Activated T-cell treated with anti-CD3 and anti-CD28 coated beads for 4 hours (primary cell): ENCODE measurements around the gene ACSF2.
A peak's percentile ranks its signal among the peaks of the same experiment; 100 is the strongest.

ENCODE experiments used
- DNase-seq: peaks from one replicate; pipeline ENCODE4 v3.0.0-alpha.2; 2020

The ACSF2 gene

GRCh38 chr17:50479522-50480141 is 53.6 kb downstream of the ACSF2 start:
- peak; percentile 52 for DNase-seq

GRCh38 chr17:50480142-50480764 is 54.2 kb downstream of the ACSF2 start:
- no peak for DNase-seq

DNA sequence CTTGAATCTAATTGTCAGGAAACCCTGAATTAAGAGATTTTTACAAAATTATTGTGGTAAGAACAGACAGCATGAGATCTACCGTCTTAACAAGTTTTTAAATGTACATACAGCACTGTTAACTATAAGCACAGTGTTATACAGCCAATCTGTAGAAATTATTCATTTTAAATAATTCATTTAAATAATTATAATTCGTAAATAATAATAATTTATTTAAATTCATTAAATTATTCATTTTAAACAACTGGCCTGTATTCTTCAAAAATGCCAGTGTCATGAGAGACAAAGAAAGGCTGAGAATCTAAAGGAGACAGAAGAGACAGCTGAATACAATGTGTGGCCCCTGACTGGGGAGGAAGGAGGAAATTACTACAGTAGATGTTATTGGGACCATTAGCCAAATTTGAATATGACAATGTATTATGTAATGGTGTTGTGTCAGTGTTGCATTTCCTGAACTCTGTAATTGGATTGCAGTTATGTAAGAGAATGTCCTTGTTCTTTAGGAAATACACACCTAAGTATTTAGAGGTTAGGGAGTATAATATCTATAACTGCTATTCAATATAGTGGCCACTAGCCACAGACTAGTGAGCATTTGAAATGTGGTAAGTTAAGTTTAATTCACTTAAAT is 55.0 kb downstream of the ACSF2 start:
- DNase-seq: no peak

- no peak for DNase-seq
Observed at GRCh38 chr17:50481648-50482047, 55.6 kb downstream of the ACSF2 start.

DNA sequence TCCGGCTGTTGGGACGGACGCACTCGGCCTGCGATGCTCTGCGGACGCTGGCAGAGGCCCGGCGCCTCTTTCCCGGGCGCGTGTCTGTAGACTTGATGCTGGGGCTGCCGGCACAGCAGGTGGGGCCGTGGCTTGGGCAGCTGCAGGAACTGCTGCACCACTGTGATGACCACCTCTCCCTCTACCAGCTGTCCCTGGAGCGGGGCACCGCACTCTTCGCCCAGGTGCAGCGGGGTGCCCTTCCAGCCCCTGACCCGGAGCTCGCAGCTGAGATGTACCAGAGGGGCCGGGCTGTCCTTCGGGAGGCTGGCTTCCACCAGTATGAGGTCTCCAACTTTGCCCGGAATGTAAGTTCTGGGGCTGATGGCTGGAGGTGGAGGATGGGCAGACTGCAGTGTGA is 56.1 kb downstream of the ACSF2 start:
- DNase-seq: no peak

DNA sequence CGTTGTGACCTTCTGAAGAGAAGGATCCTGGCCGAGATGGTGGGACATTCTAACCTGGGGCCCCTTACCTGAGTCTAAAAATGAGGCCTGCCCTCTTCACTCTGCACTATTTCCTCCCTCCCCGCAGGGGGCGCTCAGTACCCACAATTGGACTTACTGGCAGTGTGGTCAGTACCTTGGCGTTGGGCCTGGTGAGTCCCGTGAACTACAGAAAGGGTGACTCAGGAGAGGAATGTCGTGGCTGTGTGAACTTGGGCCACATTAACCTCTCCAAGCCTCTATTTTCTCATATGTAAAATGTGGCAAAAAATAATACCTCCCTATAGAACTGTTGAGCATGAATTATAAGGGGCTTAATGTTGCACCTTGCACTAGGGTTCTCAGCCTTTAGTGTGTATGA is 56.5 kb downstream of the ACSF2 start:
- peak; percentile 51 for DNase-seq

GRCh38 chr17:50483266-50483665 is 57.2 kb downstream of the ACSF2 start:
- no peak for DNase-seq

DNA sequence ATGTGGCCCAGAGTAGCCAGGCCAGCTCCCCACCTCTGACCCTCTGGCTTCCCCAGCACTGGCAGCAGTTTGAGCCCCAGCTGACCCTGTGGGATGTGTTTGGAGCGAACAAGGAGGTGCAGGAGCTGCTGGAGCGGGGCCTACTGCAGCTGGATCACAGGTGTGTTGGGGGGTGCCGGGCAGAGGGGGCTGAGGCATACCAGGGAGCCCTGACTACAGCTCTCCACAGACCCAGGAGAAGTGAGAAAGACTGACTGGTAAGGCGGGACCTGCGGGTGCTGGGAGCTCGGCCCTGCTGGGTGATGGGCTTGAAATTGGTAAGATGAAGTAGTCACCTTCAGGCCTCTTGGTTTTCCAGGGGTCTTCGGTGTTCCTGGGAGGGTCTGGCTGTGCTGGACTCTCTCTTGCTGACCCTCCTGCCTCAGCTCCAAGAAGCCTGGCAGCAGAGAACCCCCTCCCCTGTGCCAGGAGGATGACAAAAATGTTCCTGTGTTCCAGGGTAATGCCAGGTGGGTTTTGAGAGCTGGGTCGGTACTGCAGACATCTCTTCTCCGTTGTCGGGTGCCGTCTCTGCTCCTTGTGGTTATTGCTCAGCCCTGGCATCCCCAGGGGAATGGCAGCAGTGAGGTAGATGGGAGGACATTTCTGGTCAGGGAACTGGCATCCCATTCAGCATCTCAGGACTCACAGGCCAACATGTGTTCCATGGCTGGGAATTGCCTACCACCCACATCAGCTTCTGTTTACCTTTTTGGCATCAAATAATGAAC is 58.6 kb downstream of the ACSF2 start:
- DNase-seq: no peak

GRCh38 chr17:50487213-50488096 is 61.4 kb downstream of the ACSF2 start:
- DNase-seq: no peak

- DNase-seq: no peak
Observed at GRCh38 chr17:50488880-50489279, 62.9 kb downstream of the ACSF2 start.

- no peak for DNase-seq
Observed at GRCh38 chr17:50491505-50491904, 65.5 kb downstream of the ACSF2 start.

GRCh38 chr17:50492214-50492613 is 66.2 kb downstream of the ACSF2 start:
- DNase-seq: no peak

DNA sequence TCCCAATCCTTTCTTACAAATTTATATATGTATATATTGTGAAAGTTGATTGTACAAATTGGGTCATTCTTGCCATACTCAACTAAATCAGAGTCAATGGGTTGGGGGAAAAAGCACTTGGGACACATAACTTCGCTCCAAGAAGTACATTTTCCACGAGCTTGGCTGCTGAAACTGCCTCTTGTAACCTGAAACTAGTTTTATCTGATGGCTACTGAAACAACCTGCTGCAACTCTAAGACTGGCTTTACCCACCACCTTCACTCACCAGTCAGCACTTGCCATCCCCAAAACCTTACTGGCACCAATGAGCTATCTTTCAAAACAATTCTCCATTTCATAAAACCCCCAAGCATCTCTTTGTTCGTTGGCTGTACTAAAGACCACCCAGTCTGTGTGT is 67.7 kb downstream of the ACSF2 start:
- DNase-seq: no peak

DNA sequence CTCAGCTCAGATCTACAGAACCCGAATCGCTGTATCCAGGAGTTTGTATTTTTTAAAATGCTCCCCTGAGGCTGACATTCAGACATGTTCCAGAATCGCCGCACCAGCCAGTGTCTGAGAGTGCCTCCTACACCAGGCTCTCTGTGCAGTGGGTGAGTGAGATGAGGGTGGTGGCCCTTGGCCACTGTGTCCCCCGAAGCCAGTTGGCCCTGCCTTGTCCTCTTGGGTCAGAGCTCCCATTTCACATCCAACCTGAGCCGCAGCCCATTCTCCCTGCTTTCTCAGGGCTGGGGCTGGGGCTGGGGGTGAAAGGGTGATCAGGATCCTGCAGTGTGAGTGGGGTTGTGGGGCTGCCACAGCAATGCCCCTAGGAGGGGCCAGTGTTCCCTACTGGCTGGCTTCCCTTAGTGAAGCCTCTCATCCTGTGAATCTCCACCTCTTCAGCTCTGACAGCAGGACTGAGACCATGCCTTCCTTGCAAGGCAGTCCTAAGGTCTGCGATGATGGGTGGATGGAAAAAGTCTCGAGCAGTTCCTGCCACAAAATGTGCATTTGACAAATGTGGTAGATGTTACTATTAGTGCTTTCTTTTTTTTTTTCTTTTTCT is 69.3 kb downstream of the ACSF2 start:
- DNase-seq: no peak

DNA sequence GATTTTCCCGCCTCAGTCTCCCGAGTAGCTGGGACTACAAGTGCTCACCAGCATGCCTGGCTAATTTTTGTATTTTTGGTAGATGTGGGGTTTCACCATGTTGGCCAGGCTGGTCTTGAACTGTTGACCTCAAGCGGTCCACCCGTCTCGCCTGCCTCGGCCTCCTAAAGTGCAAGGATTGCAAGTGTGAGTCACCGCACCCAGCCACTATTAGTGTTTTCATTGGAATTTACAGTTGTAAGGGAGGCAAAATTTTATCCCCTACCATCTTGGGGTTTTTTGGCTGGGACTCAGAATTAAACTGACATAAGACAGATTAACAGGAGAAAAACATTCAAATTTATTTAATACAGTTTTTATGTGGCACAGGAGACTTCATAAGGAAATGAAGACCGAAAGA is 69.9 kb downstream of the ACSF2 start:
- no peak for DNase-seq

GRCh38 chr17:50498021-50498874 is 72.2 kb downstream of the ACSF2 start:
- DNase-seq: no peak

GRCh38 chr17:50499270-50499669 is 73.3 kb downstream of the ACSF2 start:
- no peak for DNase-seq

DNA sequence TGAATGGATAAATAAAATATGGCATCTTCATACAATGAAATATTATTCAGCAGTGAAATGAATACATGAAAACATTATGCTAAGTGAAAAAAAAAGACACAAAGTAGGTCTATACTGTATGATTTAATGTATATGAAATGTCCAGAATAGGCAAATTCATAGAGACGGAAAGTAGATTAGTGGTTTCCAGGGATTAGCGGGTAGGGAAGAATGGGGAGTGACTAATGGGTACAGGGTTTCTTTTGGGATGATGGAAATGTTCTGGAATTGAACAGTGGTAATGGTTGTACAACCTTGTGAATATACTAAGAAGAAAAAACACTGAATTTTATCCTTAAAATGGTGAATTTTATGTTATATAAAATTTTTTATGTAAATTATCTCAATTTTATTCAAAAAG is 73.7 kb downstream of the ACSF2 start:
- DNase-seq: no peak

DNA sequence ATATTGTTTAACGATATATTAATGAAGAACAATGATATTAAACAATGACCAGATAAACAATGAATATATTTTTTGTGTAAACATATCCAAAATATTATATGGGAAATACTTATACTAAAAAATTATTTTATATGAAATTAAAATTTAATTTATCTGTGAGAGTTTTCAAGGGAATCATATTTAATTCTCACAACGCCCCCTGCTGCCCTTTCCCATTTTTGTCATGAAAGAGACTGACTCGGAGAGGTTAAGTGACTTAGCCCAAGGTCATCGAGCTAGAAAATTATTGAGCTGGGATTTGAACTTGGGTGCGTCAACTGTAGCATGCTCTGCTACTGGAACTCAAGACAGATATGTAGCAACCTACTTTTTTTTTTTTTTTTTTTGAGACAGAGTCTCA is 75.0 kb downstream of the ACSF2 start:
- no peak for DNase-seq

DNA sequence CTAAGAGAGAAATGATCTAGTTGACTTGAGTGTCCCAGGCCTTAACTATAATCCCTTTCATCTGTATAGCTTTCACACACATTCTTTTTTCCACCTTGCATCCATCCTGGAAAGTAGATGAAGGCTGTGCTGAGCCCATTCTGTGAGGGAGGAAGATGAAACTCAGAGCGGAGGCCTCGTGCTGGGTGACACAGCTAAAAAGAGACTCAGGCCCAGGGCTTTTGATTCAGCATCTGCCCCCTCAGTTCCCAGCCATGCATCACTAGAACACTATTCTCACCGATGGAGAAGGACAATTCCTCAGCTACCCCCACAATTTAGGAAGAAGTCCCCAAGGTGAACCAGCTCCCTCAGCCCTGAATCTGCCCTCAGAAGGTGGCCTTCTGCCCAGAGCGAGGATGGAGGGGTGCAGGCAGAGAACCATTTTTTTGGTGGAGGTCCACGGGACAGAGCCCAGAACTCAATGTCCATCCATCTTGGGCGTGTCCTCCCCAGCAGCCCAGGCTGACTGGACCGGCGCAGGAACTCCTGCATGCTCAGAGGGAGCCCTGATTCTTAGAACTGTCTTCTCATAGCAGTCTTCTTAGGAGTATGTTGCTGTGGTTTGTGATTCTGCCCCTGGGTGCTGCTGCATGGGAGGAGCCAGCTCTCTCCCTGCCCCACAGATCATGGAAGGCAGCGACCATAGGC is 76.4 kb downstream of the ACSF2 start:
- no peak for DNase-seq
